MG63 (cell line): ENCODE measurements around the gene CSNK1G1. TPM values are rescaled to one million over a fixed set of nuclear protein-coding genes. Genes with fewer than 3 reads are reported as not detected.
"Not testable (repeated sequence)": the region's sequence is repeated elsewhere in the genome, so short reads cannot be mapped to it uniquely, and the experiment has no call there.

Experiments used
- DNase-seq: peaks from one replicate; pipeline ENCODE4 v3.0.0-alpha.2; 2020
- H3K27me3 ChIP-seq: fragments of 250-450 bp; sonication (Bioruptor Pico); 2 replicates; pipeline ENCODE4 v1.5.1; 2020; ENCODE audit warnings: mild to moderate bottlenecking, moderate library complexity
- H3K36me3 ChIP-seq: fragments of 250-450 bp; sonication (Bioruptor Pico); 2 replicates; pipeline ENCODE4 v1.5.1; 2020; ENCODE audit warnings: mild to moderate bottlenecking, moderate library complexity
- H3K4me3 ChIP-seq: fragments of 250-450 bp; sonication (Bioruptor Pico); 2 replicates; pipeline ENCODE4 v1.5.1; 2020; ENCODE audit warnings: mild to moderate bottlenecking, moderate library complexity
- H3K9me3 ChIP-seq: fragments of 250-450 bp; sonication (Bioruptor Pico); 2 replicates; pipeline ENCODE4 v1.5.1; 2020; ENCODE audit warnings: mild to moderate bottlenecking, moderate library complexity
- total RNA-seq: library from RNA; depleted of rRNA; stranded (reverse); fragments of >200 nt; shearing (Covaris generic); gene quantifications from 2 replicates; pipeline ENCODE4 v1.2.3, GENCODE V29; 2014; ENCODE audit warnings: low replicate concordance

The CSNK1G1 gene
- total RNA-seq, 1 experiment from 2014 or later: 12.7 TPM

DNA sequence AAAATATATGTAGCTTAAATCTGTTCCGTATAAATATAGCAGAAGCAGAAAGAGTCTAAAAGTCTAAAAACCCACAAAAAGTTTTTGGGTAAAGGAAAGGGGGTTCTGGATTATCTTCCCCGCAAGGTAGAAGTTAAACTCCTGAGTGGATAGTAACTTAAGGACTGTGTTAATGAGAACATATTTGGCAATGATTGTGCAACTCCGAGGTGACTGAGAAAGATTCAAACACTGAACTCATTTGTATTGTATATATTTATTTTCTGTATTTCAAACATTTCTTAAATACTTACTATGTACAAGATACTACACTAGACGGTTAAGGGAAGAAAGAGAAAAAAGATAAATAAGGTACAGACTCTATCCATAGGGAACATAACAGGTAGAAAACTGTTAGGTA lies 120.4 kb downstream of the CSNK1G1 start:
- no peak overlapping the region for H3K4me3 ChIP-seq
- no peak for DNase-seq
- H3K27me3 ChIP-seq: no peaks in the 10 kb centered on the region
- H3K36me3 ChIP-seq: no peaks in the 10 kb centered on the region
- no peaks in the 10 kb centered on the region for H3K9me3 ChIP-seq

DNA sequence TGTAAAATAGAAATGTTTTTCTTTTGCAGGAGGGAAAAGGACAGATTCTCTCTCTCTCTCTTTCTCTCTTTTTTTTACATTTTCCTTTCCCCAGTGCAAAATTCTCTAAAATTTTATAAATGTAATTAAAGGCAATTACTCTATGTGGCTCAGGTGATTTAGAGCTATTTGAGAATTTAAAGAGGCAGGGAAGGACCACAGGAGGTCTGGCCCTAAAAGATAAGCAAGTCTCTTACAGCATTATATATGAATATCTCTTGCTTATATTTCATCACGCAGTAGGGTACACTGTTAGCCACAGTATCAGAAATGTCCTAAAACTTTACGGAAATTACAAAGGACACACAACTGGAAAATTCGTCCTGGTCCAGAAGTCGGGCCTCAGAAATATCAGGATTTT lies 122.7 kb downstream of the CSNK1G1 start:
- DNase-seq: no peak

GRCh38 chr15:64232400-64232799 lies 123.6 kb downstream of the CSNK1G1 start:
- no peaks in the 10 kb centered on the region for H3K9me3 ChIP-seq
- DNase-seq: no peak
- no peaks in the 10 kb centered on the region for H3K36me3 ChIP-seq
- no peak overlapping the region for H3K4me3 ChIP-seq
- H3K27me3 ChIP-seq: no peaks in the 10 kb centered on the region

More for the DNA sequence above, 122.7 kb downstream of the CSNK1G1 start:
- Histone ChIP-seq H3K4me3 (no peak overlapping the region), H3K27me3 (no peaks in the 10 kb centered on the region), H3K9me3 (no peaks in the 10 kb centered on the region), H3K36me3 (no peaks in the 10 kb centered on the region)

DNA sequence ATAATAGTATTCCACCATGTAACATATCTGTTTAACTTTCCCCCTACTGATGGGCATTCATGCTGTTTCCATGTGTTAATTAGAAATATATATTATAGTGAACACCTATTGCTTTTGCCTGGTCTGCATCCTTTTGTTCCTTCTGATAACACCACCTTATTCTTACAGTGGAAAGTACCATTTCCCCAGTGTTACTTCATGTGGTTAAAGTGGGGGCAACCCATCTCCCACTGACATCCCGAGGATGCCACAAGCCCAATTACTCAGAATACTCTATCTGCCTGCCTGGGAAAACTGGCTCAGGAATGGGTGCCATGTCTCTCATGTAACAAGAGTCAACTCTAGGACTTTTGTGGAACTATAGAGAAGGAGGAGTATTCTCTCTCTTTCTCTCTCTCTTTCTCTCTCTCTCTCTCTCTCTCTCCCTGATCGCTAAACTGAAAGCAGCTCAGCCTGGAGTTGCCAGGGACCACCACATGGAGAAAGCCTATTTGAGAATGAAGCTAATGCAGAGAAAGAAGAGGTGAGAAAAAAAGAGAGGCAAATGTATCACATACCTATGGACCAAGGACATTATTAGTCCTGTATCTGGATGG lies 126.7 kb downstream of the CSNK1G1 start:
- Histone ChIP-seq H3K4me3 (no peak overlapping the region), H3K36me3 (peaks cover 3% of the 10 kb centered on the region; the same call in 1 of the 2 replicates), H3K27me3 (no peaks in the 10 kb centered on the region), H3K9me3 (peaks cover 8% of the 10 kb centered on the region)
- DNase-seq: no peak

DNA sequence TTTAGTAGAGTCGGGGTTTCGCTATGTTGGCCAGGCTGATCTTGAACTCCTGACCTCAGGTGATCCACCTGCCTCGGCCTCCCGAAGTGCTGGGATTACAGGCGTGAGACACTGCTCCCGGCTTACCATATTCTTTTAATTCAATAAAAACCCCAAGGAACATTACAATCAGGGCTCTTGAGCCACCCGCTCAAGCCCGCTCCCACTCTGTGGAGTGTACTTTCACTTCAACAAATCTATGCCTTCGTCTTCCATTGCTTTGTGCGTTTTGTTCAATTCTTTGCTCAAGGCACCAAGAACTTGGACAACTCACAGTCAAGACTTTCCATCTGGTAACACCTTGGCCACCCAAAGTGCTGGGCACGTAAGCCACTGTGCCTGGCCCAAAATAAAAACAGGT lies 130.2 kb downstream of the CSNK1G1 start:
- Histone ChIP-seq H3K36me3 (peaks cover 3% of the 10 kb centered on the region; the same call in 1 of the 2 replicates), H3K4me3 (no peak overlapping the region), H3K27me3 (no peaks in the 10 kb centered on the region), H3K9me3 (peaks cover 8% of the 10 kb centered on the region)
- DNase-seq: no peak

DNA sequence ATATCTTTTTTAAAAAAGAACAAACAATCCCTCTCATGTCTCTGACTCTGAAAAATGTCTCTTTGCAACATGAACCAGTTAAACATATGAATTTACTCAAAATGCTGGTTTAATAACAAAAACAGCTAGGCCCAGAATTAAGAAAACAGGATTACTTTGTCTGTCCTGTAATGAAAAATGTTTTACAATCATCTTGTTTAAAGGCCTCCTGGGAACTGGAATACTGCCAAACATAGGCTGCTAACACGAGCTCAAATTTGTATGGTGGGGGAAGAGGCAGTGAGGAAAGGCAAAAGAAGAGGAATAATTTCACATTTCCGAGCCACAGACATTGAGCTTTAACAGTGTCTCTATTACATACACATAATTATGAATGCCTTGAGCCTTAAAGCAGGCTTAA lies 131.5 kb downstream of the CSNK1G1 start:
- Histone ChIP-seq H3K9me3 (peaks cover 8% of the 10 kb centered on the region), H3K27me3 (no peaks in the 10 kb centered on the region), H3K36me3 (peaks cover 3% of the 10 kb centered on the region; the same call in 1 of the 2 replicates), H3K4me3 (no peak overlapping the region)
- no peak for DNase-seq

DNA sequence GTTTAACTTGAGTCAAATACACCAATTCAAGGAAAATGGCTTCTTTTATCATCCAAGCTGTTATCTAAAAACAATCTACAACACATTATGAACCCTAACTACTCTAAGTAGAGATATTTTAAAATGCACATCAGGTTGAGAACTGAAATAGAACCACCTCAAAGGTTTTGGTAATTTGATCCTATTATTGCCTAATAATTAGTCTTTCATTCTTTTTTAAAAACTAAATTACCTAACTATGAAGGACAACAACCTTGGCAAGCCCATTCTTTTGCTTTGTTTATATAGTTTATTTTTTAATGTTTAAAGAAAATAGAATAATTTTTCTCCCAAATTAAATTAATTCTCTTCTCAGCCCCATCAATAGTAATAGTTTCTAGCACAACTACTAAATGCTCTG lies 132.1 kb downstream of the CSNK1G1 start:
- no peak overlapping the region for H3K4me3 ChIP-seq
- no peak for DNase-seq
- H3K36me3 ChIP-seq: peaks cover 3% of the 10 kb centered on the region; the same call in 1 of the 2 replicates
- peaks cover 8% of the 10 kb centered on the region for H3K9me3 ChIP-seq
- no peaks in the 10 kb centered on the region for H3K27me3 ChIP-seq

GRCh38 chr15:64222573-64223366 lies 133.2 kb downstream of the CSNK1G1 start:
- Histone ChIP-seq H3K36me3 (peaks cover 3% of the 10 kb centered on the region; the same call in 1 of the 2 replicates), H3K4me3 (no peak overlapping the region), H3K9me3 (peaks cover 8% of the 10 kb centered on the region), H3K27me3 (no peaks in the 10 kb centered on the region)
- DNase-seq: no peak

DNA sequence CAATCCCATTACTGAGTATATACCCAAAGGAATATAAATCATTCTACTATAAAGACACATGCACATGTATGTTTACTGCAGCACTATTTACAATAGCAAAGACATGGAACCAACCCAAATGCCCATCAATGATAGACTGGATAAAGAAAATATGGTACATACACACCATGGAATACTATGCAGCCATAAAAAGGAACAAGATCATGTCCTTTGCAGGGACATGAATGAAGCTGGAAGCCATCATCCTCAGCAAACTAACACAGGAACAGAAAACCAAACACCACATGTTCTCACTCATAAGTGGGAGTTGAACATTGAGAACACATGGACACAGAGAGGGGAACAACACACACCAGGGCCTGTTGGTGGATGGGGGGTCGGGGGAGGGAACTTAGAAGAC lies 134.1 kb downstream of the CSNK1G1 start:
- H3K27me3 ChIP-seq, H3K4me3 ChIP-seq, DNase-seq, H3K36me3 ChIP-seq, H3K9me3 ChIP-seq: not testable (repeated sequence)

GRCh38 chr15:64217429-64217750 lies 138.6 kb downstream of the CSNK1G1 start:
- not testable (repeated sequence) for H3K9me3 ChIP-seq, H3K4me3 ChIP-seq, DNase-seq, H3K27me3 ChIP-seq
- peaks cover 20% of the 10 kb centered on the region for H3K36me3 ChIP-seq

DNA sequence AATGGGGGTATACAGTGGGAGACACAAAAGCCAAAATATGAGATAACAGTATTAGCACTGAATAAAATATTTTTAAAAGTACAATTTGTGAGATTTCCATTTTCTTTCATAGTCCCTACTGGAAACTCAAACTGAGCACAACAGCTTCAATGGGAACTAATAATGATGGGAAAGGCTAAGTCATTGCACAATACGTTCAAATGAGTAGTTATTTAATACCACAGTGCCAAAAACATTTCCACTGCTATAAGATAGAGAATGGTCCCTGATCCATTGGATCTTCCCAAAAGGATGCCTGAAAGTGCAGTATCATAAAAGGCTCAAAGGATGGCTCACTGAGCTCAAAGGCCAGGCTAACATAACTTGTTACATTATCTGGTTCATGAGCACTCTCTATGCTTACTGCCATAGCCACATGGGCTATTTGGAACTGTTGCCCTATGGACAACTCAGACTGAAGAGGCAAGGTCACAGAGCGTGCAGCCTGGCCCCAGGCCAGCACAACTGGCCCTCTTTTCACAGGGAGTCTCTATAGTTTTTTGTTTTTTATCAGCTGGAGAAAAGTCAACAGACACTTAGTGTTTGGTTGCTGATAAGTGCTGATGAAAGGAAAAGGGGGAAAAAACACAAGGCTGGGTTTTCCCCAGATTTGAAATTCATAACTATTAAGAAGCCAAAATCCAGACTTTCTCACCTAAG lies 139.1 kb downstream of the CSNK1G1 start:
- no peak for DNase-seq
- Histone ChIP-seq H3K27me3 (no peaks in the 10 kb centered on the region), H3K36me3 (peaks cover 20% of the 10 kb centered on the region), H3K4me3 (no peak overlapping the region), H3K9me3 (no peaks in the 10 kb centered on the region)

DNA sequence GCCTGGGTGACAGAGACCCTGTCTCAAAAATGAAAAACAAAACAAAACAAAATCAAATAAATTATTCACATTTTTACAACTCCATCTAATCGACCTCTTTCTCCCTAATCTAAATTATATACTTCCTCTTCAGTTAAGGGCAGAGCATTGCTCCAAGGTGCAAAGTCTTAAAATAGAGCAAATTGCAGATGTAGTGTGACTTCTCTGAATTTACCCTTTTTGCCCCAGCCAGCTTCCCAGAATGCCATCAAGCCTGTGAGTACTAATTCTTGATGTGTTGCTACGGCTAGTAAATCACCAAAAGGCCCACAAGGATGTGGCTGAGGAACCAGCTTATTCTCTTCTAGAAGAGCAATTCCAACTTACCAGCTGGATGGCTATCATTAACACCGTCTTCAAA lies 139.8 kb downstream of the CSNK1G1 start:
- H3K27me3 ChIP-seq: no peaks in the 10 kb centered on the region

GRCh38 chr15:64213646-64214045 lies 142.3 kb downstream of the CSNK1G1 start:
- Histone ChIP-seq H3K4me3 (no peak overlapping the region), H3K9me3 (no peaks in the 10 kb centered on the region), H3K36me3 (peaks cover 24% of the 10 kb centered on the region), H3K27me3 (no peaks in the 10 kb centered on the region)
- no peak for DNase-seq

More for the DNA sequence above, 139.8 kb downstream of the CSNK1G1 start:
- Histone ChIP-seq H3K4me3 (no peak overlapping the region), H3K36me3 (peaks cover 20% of the 10 kb centered on the region), H3K9me3 (no peaks in the 10 kb centered on the region)
- DNase-seq: no peak

GRCh38 chr15:64211696-64212095 lies 144.3 kb downstream of the CSNK1G1 start:
- DNase-seq: no peak
- no peak overlapping the region for H3K4me3 ChIP-seq
- H3K9me3 ChIP-seq: no peaks in the 10 kb centered on the region
- no peaks in the 10 kb centered on the region for H3K27me3 ChIP-seq
- H3K36me3 ChIP-seq: peaks cover 26% of the 10 kb centered on the region

- DNase-seq: no peak
- H3K36me3 ChIP-seq: peaks cover 20% of the 10 kb centered on the region
- no peaks in the 10 kb centered on the region for H3K27me3 ChIP-seq
- H3K4me3 ChIP-seq: no peak overlapping the region
- no peaks in the 10 kb centered on the region for H3K9me3 ChIP-seq
These were observed 145.6 kb downstream of the CSNK1G1 start for GRCh38 chr15:64210371-64210770.

- Histone ChIP-seq H3K27me3 (no peaks in the 10 kb centered on the region), H3K36me3 (peaks cover 21% of the 10 kb centered on the region), H3K9me3 (no peaks in the 10 kb centered on the region), H3K4me3 (no peak overlapping the region)
- no peak for DNase-seq
These were observed 146.2 kb downstream of the CSNK1G1 start for GRCh38 chr15:64209680-64210334.

DNA sequence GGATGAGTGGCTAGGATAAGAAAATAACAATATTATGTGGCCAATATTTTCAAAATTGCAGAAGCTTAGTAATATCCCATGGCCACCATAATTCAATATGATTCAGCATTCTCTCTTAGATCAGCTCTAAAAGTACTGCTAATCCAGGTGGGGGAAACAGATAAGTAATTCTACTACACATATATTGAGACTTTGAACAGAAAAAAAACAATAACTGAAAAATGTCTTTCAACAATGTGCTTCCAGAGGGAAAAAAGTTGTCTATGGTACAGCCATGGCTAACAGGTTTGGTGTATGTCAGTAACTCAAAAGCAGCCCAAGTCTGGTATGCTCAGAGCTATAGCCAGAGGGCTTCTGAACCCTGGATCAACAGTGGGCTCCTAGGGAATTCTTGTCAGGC lies 150.8 kb downstream of the CSNK1G1 start:
- no peak overlapping the region for H3K4me3 ChIP-seq
- H3K9me3 ChIP-seq: no peaks in the 10 kb centered on the region
- H3K27me3 ChIP-seq: no peaks in the 10 kb centered on the region
- H3K36me3 ChIP-seq: peaks cover 33% of the 10 kb centered on the region
- DNase-seq: no peak
